ENCODE measurements around the gene RACGAP1. TPM values are rescaled to one million over a fixed set of nuclear protein-coding genes. Genes with fewer than 3 reads are reported as not detected.
A peak's percentile ranks its signal among the peaks of the same experiment; 100 is the strongest.
"Not testable (repeated sequence)": the region's sequence is repeated elsewhere in the genome, so short reads cannot be mapped to it uniquely, and the experiment has no call there.

RACGAP1 gene
- polyA plus RNA-seq, 1 donor: 22.4 TPM

DNA sequence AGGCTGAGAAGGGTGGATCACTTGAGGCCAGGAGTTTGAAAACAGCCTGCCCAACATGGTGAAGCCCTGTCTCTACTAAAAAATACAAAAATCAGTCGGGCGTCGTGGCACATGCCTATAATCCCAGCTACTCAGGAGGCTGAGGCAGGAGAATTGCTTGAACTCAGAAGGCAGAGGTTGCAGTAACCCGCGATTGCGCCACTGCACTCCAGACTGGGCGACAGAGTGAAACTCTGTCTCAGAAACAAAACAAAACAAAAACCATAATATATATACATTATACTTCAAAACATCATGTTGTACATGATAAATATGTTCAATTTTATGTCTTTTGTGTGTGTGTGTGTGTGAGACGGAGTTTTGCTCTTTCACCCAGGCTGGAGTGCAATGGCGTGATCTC is 5.2 kb upstream of the RACGAP1 start:
- DNase-seq: not testable (repeated sequence)

DNA sequence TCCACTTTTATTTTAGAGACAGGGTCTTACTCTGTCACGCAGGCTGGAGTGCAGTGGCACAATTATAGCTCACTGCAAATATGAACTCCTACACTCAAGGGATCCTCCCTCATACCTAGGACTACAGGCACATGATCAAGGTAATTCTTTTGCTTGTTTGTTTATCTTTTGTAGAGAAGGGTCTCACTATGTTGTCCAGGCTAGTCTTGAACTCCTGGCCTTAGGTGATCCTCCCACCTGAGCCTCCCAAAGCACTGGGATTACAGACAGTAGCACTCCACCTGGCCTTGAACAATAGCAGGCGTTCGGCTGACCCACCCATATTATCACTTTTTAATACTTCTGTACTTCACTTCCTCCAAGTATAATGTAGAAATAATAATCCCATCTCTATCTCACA is 1.4 kb upstream of the RACGAP1 start:
- DNase-seq: no peak

GRCh38 chr12:50024805-50025186 is 498 bp downstream of the RACGAP1 start:
- no peak for DNase-seq

DNA sequence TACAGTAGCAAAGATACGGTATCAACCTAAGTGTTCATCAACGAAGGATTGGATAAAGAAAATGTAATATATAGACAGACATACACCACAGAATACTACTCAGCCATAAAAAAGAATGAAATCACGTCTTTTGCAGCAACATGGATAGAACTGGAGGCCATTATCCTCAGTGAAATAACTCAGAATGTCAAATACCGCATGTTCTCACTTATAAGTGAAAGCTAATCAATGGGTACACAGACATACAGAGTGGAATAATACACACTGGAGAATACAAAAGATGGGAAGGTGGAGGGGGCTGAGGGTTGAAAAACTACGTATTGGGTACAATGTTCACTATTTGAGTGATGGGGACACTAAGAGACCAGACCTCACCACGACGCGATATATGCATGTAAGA is 1.1 kb downstream of the RACGAP1 start:
- DNase-seq: no peak

DNA sequence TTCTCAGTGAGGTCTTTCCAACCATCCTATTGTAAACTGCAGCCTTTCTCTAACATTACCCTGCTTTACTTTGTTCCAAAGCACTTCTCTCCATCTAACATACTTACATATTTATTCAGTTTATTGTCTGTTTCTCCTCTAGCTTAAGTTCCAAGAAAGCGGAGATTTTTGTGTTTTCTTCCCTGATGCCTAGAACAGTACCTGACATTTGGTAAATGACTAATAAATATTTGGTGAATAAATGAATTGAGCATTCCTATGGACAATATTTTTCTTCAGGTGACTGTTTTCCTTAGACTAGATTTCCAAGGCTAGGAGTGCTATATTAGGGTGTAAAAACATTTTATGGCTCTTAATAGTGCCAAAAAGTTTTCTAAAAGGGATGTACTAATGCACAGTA is 2.4 kb downstream of the RACGAP1 start:
- DNase-seq: no peak

- DNase-seq: peak; percentile 45
Measured at GRCh38 chr12:50021031-50021430, 4.3 kb downstream of the RACGAP1 start.

GRCh38 chr12:50019524-50019923 is 5.8 kb downstream of the RACGAP1 start:
- DNase-seq: no peak

GRCh38 chr12:50018968-50019367 is 6.3 kb downstream of the RACGAP1 start:
- DNase-seq: no peak

DNA sequence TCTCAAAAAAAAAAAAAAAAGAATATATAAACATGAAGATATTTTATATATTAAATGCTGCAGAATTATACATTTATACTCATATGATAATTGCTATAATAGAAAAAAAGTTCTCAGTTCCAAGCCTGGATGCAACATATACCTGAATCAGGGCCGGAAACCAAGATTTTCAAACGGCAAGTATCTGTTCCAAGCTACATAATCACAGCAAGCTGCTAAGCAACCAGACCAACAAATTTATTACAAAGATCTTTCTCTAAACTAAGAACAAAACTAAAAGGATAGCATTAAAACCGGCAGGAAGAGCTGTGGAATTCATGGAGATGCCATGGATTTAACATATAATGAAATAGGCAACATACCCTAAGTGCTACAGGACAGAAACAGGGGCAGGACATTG is 7.1 kb downstream of the RACGAP1 start:
- peak; percentile 56 for DNase-seq

DNA sequence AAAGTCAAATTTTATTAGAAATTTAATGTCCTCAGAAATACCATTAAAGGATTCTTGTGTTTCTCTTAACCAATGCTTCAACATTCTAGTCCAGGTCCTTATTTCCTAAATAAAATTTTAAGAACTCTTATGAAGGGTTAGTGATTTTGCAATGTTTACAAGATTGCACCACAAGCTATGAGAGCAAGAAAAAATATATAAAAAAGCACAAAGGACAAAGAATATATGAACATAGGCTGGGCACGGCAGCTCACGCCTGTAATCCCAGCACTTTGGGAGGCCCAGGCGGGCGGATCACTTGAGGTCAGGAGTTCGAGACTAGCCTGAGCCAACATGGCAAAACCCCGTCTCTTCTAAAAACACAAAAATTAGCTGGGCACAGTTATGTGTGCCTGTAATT is 7.7 kb downstream of the RACGAP1 start:
- no peak for DNase-seq

GRCh38 chr12:50016501-50017475 is 8.5 kb downstream of the RACGAP1 start:
- peak; percentile 87 for DNase-seq

DNA sequence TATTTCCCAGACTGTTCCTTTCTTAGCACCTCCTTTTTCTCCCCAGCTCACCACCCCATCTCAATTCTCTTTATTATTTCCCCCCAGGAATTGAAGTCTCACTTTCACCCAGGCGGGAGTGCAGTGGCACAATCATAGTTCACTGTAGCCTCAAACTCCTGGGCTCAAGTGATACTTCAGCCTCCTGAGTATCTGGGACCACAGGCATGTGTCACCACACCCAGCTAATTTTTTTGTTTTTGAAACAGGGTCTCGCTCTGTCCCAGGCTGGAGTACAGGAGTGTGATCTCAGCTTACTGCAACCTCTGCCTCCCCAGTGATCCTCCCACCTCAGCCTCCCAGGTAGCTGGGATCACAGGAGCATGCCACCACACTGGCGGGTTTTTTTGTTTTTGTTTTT is 11.0 kb downstream of the RACGAP1 start:
- DNase-seq: no peak

DNA sequence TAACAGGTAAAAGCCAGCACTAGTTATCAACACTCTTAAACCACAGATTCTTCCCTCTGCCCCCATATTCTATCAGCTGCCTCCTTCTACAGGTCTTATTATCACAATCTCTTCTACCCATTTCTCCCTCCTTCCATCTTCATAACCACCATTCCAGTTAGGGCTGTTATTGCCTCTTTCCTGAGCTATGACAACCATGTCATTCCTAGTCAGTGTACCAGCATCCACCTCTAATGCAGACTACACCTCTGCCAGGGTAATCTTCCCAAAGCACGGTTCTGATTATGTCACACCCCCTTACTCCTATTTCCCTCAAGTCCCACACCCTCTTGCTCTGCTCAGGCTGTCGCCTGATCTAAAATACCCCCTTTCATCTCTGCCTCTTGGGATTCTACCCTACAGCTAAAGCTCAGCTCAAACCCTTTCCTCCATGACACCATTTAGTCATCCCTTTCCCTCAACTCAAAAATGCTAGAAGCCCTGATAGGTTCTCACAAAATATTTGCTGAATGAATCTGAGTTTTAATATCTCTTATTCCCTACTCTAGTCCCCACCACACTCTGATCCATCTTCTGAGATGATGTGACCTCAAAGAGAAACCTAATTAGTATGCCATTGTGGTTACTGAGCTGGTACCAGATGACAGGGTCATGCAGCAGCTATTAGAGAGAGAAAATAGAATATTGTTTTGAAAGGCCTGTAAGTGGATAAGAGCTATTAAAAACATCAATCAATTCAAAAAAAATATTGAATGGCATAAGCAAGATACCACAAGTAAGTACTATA is 11.7 kb downstream of the RACGAP1 start:
- DNase-seq: no peak

- DNase-seq: no peak
Measured at GRCh38 chr12:50006754-50007442, 18.4 kb downstream of the RACGAP1 start.

DNA sequence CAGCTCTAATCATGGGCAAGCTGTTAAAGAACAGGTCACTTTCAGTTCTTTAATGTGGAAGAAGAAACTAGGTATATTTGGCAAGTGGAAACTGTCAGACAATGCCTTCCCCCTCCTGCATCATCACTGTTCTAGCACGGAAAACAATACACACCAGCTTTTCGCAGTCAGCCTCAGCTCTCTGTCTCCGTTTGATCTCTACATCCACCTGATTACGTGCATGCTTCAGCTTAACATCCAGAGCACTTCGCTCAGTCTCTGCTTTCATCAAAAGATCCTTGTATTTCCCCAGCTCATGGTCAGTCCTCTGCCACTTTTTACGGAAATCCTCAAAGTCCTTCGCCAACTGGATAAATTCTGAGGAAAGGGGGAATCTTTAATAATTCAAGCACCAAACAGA is 19.0 kb downstream of the RACGAP1 start:
- no peak for DNase-seq

DNA sequence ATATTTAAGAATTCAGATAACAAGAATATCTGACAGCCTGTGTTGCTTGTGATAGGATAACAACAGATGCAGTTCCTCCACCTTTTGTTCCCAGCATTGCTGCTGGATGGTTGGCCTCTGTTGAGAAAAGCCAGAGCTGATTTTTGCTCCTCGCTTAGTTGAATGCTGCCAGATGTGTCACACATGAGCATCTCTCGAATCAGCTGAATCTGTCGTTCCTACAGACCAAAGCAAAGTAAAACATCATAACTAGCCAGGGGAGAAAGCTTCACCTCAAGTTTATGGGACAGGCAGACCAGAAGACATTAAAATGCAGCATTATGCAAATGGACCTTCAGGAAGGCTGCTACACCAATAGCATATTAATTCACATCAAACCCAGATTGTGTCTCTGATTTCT is 20.1 kb downstream of the RACGAP1 start:
- no peak for DNase-seq

DNA sequence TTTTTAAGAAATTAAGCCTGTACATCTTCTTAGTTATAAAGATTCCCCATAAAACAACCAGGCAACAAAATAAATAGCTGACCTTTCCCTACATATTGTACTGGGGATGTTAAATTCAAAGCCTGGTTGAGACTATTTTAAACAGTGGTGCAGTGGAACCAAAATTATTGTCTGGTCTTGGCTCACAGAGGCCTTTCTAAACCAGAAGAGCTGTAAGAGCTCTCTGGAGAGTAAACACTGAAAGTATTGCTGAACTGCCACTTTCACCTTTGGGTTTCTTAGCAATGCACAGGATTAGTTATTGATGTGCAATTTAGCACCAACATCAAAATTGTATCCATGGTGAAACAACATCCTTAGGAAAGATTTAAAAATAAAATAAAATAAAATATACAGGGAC is 20.6 kb downstream of the RACGAP1 start:
- no peak for DNase-seq

- no peak for DNase-seq
Measured at GRCh38 chr12:50003595-50003994, 21.7 kb downstream of the RACGAP1 start.

- DNase-seq: no peak
Measured at GRCh38 chr12:49998453-49998852, 26.8 kb downstream of the RACGAP1 start.

DNA sequence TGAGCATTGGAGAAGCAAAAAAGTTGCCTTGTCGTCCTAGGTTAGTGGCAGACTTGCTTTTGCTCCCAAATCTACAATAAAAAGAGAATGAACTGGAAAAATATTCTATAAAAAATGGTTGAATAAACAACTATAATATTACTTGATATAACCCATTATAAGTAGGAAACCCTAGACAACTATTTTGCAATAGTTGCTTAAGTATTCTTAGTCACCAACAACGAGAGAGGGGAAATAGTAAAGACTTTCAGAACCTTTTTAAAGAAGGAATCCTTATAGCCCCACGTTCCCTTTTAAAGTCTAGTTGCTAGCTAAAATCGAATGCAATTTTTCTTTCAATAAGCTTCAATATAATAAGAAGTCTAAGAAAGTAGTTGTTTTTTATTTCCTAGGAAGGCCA is 35.0 kb downstream of the RACGAP1 start:
- no peak for DNase-seq

- not testable (repeated sequence) for DNase-seq
Measured at GRCh38 chr12:49989400-49989799, 35.9 kb downstream of the RACGAP1 start.

DNA sequence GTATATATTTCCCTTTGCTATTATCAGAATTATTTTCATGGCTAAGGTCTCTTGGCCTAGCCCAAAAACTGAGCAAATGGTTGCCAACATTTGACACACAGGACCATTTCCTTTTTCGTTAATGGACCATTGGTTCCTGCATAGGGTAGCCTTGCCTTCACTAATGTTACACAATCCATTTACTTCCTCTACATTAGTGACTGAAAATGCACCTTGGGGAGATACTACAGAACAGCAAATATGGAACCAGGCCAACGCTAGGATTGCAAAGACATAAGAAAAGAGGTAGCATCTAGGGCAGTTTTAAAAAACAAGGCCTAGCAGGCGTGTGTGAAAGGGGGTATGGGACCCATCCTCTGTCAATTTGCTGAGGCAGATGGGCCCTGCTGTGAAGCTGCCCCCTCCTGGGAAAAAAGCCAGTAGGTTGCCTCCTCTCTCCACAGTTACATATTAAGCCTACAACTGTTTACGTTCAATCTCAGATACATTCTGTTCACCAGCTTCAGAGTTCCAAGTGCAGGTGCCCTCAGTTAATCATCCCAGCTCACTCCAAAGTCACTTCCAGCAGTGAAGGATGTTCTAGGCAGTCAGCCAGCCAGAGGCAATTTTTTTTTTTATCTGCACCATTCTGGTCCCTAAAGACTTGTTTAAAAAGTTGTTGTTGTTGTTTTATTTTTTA is 37.5 kb downstream of the RACGAP1 start:
- no peak for DNase-seq

Data from hindlimb muscle (tissue), 1 donor.